Lower leg skin (tissue), 3 donors: ENCODE data around the gene FOXS1.

Experiments used
- POLR2A ChIP-seq, 2 donors: fragments of 450-650 bp; IDR thresholded peaks; one replicate each; pipeline ENCODE4 v1.6.1; 2016 to 2017; ENCODE audit warnings: antibody characterized with exemption in 2 of 2, mild to moderate bottlenecking in 1 of 2, moderate library complexity in 1 of 2
- TF ChIP-seq, protein P1 (sequence below), 3 donors: fragments of 450-650 bp; IDR thresholded peaks; one replicate each; pipeline ENCODE4 v1.5.1; 2016; ENCODE audit warnings: antibody characterized with exemption in 3 of 3, mild to moderate bottlenecking in 3 of 3, moderate library complexity in 2 of 3

DNA sequence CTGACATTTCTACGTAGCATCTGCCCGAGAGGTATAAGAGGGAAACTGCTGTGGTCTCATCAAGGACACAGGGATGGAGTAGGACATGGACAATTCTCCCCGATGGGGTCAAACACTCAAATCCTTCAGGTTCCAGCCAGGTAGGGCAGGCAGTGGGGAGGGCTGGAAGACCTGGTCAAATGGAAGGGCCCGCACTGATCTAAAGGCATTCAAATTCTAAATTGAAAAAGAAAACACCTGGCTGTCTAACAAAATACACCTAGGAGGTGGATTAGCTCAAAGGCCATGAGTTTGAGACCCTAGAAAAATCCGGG lies 16.7 kb upstream of the FOXS1 start:
- TF ChIP-seq, protein P1, sequence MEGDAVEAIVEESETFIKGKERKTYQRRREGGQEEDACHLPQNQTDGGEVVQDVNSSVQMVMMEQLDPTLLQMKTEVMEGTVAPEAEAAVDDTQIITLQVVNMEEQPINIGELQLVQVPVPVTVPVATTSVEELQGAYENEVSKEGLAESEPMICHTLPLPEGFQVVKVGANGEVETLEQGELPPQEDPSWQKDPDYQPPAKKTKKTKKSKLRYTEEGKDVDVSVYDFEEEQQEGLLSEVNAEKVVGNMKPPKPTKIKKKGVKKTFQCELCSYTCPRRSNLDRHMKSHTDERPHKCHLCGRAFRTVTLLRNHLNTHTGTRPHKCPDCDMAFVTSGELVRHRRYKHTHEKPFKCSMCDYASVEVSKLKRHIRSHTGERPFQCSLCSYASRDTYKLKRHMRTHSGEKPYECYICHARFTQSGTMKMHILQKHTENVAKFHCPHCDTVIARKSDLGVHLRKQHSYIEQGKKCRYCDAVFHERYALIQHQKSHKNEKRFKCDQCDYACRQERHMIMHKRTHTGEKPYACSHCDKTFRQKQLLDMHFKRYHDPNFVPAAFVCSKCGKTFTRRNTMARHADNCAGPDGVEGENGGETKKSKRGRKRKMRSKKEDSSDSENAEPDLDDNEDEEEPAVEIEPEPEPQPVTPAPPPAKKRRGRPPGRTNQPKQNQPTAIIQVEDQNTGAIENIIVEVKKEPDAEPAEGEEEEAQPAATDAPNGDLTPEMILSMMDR (IDR thresholded peaks at IDR 0.05), result no peak
- no peak for TF ChIP-seq POLR2A (IDR thresholded peaks at IDR 0.05)
